GM18868 (cell line): Measurements from ENCODE around the gene ABCF2.

ENCODE experiments used
- ATAC-seq: cut with Tn5 transposase; IDR thresholded peaks from one replicate; pipeline ENCODE4 v1.9.1; 2021; ENCODE audit warnings: mild to moderate bottlenecking, moderate library complexity; ENCODE audit not compliant: unreplicated experiment

The ABCF2 gene

GRCh38 chr7:151175047-151175792 is 51.8 kb downstream of the ABCF2 start:
- ATAC-seq: no peak

DNA sequence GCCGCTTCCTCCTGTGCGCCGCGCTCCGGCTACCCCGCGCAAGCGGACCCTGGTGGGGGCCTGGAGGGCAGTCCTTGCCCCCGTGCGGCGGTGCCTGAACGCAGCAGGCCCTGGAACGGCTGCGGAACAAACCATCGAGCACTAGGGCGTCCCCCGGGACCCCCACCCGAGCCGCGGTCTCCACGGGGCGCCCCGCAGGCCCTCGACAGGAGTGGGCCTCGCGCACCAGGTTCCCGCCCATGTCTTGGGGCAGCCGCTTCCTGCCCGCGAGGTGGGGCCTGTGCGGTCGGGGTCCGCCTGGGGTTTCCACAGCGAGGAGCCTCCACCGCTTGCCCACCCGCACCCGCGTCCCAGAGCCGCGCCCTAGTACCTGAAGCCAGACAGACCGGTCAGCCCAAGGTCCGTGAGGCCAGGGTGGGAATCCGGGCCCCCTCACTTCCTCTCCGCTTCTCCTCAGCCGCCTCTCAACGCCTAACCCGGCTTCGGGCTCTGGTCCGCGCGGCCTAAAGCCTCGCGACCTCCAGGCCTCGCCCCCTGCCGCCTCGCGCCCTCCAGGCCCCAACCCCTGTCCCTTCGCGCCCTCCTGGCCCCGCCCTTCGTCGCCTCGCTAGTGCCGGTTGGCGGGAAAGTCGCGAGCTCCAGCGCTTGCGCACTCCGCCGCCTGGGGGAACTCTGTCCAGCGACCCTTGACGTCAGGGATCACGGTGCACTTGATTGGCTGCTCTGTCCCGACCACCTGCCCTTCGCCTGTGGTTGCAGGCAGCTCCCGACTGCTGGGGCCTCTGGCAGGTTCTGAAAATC is 52.6 kb downstream of the ABCF2 start:
- ATAC-seq: no peak

- no peak for ATAC-seq
Observed at GRCh38 chr7:151173386-151174245, 53.4 kb downstream of the ABCF2 start.

DNA sequence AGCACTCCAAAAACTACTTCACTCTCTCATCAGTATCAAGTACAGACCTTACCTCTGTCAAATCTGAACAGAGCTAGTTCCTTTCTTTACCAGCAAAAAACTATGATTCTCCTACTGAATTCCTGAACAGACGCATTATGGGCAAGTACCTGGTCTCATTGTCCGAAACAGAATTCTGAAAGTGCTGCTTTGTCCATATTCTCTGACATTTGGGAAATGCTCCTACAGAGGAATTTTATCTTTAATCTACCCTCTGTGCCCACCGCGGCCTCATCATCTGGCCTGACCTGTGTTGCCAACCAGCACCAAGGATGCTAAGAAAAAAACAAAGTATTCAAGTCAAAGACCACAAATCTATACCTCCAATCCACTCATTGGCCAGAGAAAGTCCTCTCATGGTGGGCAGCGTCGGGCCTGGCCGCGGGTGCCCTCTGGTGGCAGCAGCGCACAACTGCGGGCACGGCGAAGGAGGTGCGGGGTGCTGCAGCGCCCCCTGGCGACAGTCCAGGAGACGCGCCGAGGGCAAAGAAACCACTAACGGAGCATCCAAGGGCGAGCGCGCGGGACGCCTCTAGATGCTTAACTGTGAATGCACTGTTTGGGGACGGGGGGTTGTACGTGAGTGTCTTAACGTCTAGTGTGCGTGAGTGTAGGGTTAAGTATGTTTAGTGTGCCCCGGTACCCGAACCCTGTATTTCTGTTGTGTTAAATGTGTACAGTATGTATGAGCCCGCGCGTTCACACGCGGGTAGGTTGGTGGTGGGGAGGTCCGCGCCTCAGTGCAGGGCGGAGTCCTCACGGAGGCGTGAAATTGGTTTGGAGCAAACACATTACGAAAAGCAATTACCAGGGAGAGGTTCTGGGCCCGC is 54.5 kb downstream of the ABCF2 start:
- peak; percentile 73 for ATAC-seq

GRCh38 chr7:151168787-151169162 is 58.2 kb downstream of the ABCF2 start:
- ATAC-seq: no peak

DNA sequence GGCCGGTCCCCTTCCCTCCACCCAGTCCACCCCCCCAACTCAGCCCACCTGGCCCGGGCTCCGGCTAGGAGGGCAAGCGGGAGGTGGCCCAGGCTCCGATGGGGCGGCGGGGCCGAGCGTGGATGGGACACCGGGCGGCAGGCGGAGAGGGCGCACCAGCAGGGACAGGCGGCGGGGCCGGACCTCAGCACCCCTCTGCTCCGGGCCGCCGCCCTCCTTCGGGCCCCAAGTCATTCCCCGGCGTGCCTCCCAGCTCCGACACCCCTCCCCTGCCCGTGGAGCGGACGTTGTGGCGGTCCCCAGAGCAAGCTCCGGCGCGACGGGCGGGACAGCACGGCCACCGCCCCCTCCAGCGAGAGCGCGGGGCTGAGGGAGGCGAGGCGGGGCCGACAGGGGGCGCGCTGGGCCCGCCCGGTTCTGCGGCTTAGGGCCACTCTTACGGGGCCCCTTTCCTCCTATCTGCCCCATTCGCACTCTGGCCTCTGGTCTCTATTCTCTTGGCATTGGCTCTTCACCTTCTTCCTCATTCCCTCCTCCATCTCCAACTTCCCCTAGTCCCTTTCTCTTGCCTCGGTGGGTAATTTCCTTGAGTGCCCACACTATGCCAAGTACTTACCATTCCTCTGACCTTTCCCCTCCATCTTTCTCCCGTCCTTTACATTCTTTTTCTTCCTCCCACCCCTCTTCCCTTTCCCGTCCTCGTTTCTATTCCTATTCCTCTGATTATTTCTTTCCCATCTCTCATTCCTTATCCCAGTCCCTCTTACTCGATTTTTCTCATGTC is 58.8 kb downstream of the ABCF2 start:
- no peak for ATAC-seq

GRCh38 chr7:151167197-151167961 is 59.6 kb downstream of the ABCF2 start, which contains the start of gene GBX1:
Gene GBX1 (minus strand): TSS chr7:151167694. CDS start chr7:151167548, 146 bp downstream.
- no peak for ATAC-seq

DNA sequence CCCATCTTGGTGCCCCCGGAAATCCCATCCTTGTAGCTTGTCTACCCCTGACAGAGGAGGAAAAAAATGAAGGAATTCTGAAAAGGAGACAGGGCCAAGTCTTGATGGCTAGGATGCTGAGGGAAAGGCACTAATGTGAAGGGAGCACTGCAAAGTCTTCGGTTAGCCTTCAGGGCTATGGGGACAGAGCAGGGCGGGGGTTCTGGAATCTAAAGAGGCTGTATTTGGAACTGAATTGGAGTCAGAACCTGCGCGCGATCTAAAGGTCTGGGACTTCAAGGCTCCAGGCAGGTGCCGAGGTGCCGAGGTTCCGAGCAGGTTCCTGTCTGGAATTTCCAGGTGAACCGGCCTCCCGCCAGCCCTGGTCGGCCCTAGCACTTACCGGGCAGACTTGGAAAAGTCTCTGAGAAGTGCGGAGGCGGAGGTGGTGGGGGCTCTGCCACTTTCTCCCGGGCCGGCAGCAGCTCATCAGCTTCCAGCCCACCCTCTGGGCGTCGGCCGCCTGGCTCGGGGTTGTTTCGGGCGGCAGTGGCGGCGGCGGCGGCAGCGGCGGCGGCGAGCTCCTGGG is 60.3 kb downstream of the ABCF2 start:
- ATAC-seq: no peak
